GM12878 (cell line): Measurements from ENCODE around the gene MYH9. TPM values are rescaled to one million over a fixed set of nuclear protein-coding genes. Genes with fewer than 3 reads are reported as not detected.

ENCODE experiments used
- CBX3 ChIP-seq: fragments of 200-600 bp; sonication (generic); IDR thresholded peaks from 2 replicates; pipeline ENCODE4 v1.6.1; 2016; ENCODE audit warnings: low read depth, borderline replicate concordance
- CBX5 ChIP-seq: sonication (generic); IDR thresholded peaks from 2 replicates; pipeline ENCODE4 v1.6.1; 2016; ENCODE audit warnings: low read depth, moderate library complexity, mild to moderate bottlenecking, inconsistent platforms
- DPF2 ChIP-seq: fragments of 450-650 bp; IDR thresholded peaks from 2 replicates; pipeline ENCODE4 v1.6.1; 2017; ENCODE audit warnings: mild to moderate bottlenecking
- EGR1 ChIP-seq, 2 experiments: IDR thresholded peaks; 1 replicate in 1 of 2; 2 replicates in 1 of 2; pipeline ENCODE4 v1.6.1; 2011 to 2012; ENCODE audit warnings: low read depth in 2 of 2, low read length in 2 of 2, borderline replicate concordance in 1 of 2, mild to moderate bottlenecking in 1 of 2, moderate library complexity in 1 of 2
- KLF5 ChIP-seq: fragments of 450-650 bp; IDR thresholded peaks from 2 replicates; pipeline ENCODE4 v1.6.1; 2014; ENCODE audit warnings: mild to moderate bottlenecking; ENCODE audit not compliant: partially characterized antibody
- NR2C1 ChIP-seq: fragments of 450-650 bp; IDR thresholded peaks from 2 replicates; pipeline ENCODE4 v1.6.1; 2017; ENCODE audit warnings: antibody characterized with exemption, mild to moderate bottlenecking, moderate library complexity
- SP1 ChIP-seq: IDR thresholded peaks from one replicate; pipeline ENCODE4 v1.6.1; 2011; ENCODE audit warnings: low read depth, low read length
- YBX1 ChIP-seq: fragments of 450-650 bp; IDR thresholded peaks from 2 replicates; pipeline ENCODE4 v1.6.1; 2016; ENCODE audit warnings: antibody characterized with exemption
- polyA plus RNA-seq, 11 experiments: library from polyadenylated mRNA; depleted of rRNA in 4 of 11; unstranded in 6 of 11; stranded (reverse) in 5 of 11; fragments of >200 nt; fragmentation: Nextera tagmentation in 4 of 11; fragmentation: Illumina TruSeq in 1 of 11; extraction: Ambion mirVana in 4 of 11; extraction: Trizol in 1 of 11; gene quantifications; 1 replicate in 1 of 11; 2 replicates in 10 of 11; pipeline versions ENCODE4 v1.2.1 to v1.2.3, GENCODE V29; 2011 to 2016; ENCODE audit warnings: inconsistent platforms in 2 of 11, missing spikeins in 2 of 11, low read depth in 1 of 11
- total RNA-seq, 4 experiments: library from RNA; depleted of rRNA in 3 of 4; stranded (reverse); fragments of >200 nt in 3 of 4; fragmentation: Illumina TruSeq in 1 of 4; extraction: Trizol in 1 of 4; gene quantifications; 2 replicates each; pipeline versions ENCODE4 v1.2.1 to v1.2.3, GENCODE V29; 2013 to 2021
- TF ChIP-seq, protein P1 (sequence below): fragments of 450-650 bp; IDR thresholded peaks from 2 replicates; pipeline ENCODE4 v1.6.1; 2016; ENCODE audit warnings: mild to moderate bottlenecking, moderate library complexity, borderline replicate concordance
- TF ChIP-seq, protein P2 (sequence below): fragments of 450-650 bp; IDR thresholded peaks from 2 replicates; pipeline ENCODE4 v1.6.1; 2018; ENCODE audit warnings: mild to moderate bottlenecking, low read depth, moderate library complexity; ENCODE audit not compliant: partially characterized antibody

Gene MYH9
- total and polyA plus RNA-seq, 10 of the 15 experiments (the other 5 are each of a cell fraction or from before 2014, with no cell fraction given): 5.1 to 525 (median 145) TPM

DNA sequence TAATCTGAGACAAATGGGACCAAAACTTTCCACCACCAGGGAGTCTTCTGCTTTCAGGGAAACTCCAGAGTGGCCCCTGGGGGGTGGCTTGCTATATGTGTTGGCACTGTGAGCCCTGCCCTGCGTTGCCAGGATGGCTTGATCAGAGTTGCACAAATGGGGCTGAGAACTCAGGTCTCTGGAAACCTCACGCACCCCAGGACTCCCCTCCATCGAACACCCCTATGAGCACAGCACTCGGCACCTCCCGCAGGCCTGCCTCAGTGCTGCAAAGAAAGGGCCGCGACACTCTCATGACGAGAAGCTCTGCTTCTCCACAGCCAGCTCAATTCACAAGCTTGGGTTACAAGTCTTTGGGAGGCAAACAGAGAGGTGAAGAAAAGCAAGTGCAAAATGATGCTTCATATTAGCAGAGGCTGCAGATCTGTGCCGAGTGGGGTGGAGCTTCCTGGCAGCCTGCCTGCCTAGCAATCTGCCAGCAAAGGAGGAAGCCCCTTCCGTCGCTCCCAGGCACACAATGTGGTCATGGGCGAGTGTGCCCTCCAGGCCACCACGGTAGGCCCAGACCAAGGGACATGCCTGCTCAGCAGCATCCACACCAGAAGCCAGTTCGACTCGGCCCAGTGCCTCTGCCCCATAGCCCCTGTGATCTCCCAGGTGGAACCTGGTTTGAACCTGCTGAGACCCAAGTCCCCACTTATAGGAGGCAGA lies 55.7 kb downstream of the MYH9 start (continued):
- TF ChIP-seq NR2C1 (no peak), YBX1 (no peak), DPF2 (0 out of 2 replicates have a peak, but pooled peaks have one; percentile 25), CBX5 (no peak), EGR1 (IDR thresholded peaks at IDR 0.05; ENCODE audit: borderline replicate concordance in 1 of 2, low read depth in 2 of 2, low read length in 2 of 2) (no peak), KLF5 (no peak), SP1 (no peak), CBX3 (no peak)
- TF ChIP-seq, protein P1, sequence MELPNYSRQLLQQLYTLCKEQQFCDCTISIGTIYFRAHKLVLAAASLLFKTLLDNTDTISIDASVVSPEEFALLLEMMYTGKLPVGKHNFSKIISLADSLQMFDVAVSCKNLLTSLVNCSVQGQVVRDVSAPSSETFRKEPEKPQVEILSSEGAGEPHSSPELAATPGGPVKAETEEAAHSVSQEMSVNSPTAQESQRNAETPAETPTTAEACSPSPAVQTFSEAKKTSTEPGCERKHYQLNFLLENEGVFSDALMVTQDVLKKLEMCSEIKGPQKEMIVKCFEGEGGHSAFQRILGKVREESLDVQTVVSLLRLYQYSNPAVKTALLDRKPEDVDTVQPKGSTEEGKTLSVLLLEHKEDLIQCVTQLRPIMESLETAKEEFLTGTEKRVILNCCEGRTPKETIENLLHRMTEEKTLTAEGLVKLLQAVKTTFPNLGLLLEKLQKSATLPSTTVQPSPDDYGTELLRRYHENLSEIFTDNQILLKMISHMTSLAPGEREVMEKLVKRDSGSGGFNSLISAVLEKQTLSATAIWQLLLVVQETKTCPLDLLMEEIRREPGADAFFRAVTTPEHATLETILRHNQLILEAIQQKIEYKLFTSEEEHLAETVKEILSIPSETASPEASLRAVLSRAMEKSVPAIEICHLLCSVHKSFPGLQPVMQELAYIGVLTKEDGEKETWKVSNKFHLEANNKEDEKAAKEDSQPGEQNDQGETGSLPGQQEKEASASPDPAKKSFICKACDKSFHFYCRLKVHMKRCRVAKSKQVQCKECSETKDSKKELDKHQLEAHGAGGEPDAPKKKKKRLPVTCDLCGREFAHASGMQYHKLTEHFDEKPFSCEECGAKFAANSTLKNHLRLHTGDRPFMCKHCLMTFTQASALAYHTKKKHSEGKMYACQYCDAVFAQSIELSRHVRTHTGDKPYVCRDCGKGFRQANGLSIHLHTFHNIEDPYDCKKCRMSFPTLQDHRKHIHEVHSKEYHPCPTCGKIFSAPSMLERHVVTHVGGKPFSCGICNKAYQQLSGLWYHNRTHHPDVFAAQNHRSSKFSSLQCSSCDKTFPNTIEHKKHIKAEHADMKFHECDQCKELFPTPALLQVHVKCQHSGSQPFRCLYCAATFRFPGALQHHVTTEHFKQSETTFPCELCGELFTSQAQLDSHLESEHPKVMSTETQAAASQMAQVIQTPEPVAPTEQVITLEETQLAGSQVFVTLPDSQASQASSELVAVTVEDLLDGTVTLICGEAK: no peak
- TF ChIP-seq, protein P2, sequence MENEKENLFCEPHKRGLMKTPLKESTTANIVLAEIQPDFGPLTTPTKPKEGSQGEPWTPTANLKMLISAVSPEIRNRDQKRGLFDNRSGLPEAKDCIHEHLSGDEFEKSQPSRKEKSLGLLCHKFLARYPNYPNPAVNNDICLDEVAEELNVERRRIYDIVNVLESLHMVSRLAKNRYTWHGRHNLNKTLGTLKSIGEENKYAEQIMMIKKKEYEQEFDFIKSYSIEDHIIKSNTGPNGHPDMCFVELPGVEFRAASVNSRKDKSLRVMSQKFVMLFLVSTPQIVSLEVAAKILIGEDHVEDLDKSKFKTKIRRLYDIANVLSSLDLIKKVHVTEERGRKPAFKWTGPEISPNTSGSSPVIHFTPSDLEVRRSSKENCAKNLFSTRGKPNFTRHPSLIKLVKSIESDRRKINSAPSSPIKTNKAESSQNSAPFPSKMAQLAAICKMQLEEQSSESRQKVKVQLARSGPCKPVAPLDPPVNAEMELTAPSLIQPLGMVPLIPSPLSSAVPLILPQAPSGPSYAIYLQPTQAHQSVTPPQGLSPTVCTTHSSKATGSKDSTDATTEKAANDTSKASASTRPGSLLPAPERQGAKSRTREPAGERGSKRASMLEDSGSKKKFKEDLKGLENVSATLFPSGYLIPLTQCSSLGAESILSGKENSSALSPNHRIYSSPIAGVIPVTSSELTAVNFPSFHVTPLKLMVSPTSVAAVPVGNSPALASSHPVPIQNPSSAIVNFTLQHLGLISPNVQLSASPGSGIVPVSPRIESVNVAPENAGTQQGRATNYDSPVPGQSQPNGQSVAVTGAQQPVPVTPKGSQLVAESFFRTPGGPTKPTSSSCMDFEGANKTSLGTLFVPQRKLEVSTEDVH: no peak
